Spleen (tissue), 11 donors: ENCODE data around the gene CEP57. TPM values are rescaled to one million over a fixed set of nuclear protein-coding genes. Genes with fewer than 3 reads are reported as not detected.

Source experiments
- DNase-seq: peaks from one replicate; pipeline ENCODE4 v3.0.0-alpha.2; 2020
- H3K27ac ChIP-seq, 8 donors: fragments of 200-600 bp; sonication (generic) in 7 of 8; 1 replicate in 4 of 8; 2 replicates in 4 of 8; pipeline versions ENCODE4 v1.5.0 to v1.8.0; 2016 to 2021; ENCODE audit warnings: inconsistent platforms in 4 of 8, mild to moderate bottlenecking in 4 of 8, moderate library complexity in 1 of 8
- H3K27me3 ChIP-seq, 7 donors: fragments of 200-600 bp; sonication (generic) in 6 of 7; replicated peaks in 1 of 7; 1 replicate in 4 of 7; 2 replicates in 3 of 7; pipeline versions ENCODE4 v1.5.0 to v1.8.0; 2016 to 2021; ENCODE audit warnings: inconsistent platforms in 3 of 7, mild to moderate bottlenecking in 1 of 7
- H3K36me3 ChIP-seq, 6 donors: fragments of 200-600 bp; sonication (generic) in 5 of 6; 1 replicate in 4 of 6; 2 replicates in 2 of 6; pipeline versions ENCODE4 v1.5.0 to v1.8.0; 2016 to 2021; ENCODE audit warnings: inconsistent platforms in 2 of 6
- H3K4me1 ChIP-seq, 6 donors: fragments of 200-600 bp; sonication (generic) in 5 of 6; 1 replicate in 3 of 6; 2 replicates in 3 of 6; pipeline versions ENCODE4 v1.5.0 to v1.8.0; 2016 to 2021; ENCODE audit warnings: inconsistent platforms in 3 of 6
- H3K4me3 ChIP-seq, 8 donors: fragments of 200-600 bp; sonication (generic) in 7 of 8; 1 replicate in 4 of 8; 2 replicates in 4 of 8; pipeline versions ENCODE4 v1.5.0 to v1.8.0; 2016 to 2021; ENCODE audit warnings: inconsistent platforms in 4 of 8, mild to moderate bottlenecking in 4 of 8, moderate library complexity in 2 of 8
- H3K9me3 ChIP-seq, 8 donors: fragments of 200-600 bp; sonication (generic) in 7 of 8; 1 replicate in 4 of 8; 2 replicates in 4 of 8; pipeline versions ENCODE4 v1.5.0 to v1.8.0; 2016 to 2021; ENCODE audit warnings: inconsistent platforms in 4 of 8
- CTCF ChIP-seq, 11 experiments: fragments of 200-600 bp in 7 of 11; fragments of 450-650 bp in 4 of 11; sonication (generic) in 4 of 11; IDR thresholded peaks in 8 of 11; conservative IDR thresholded peaks in 3 of 11; 1 replicate in 7 of 11; 2 replicates in 4 of 11; pipeline versions ENCODE4 v1.4.0 to v1.8.0; 2016 to 2021; ENCODE audit warnings: antibody characterized with exemption in 11 of 11, inconsistent platforms in 4 of 11, mild to moderate bottlenecking in 1 of 11
- POLR2A ChIP-seq, 3 donors: fragments of 450-650 bp; IDR thresholded peaks; one replicate each; pipeline ENCODE4 v1.5.1; 2017; ENCODE audit warnings: antibody characterized with exemption in 3 of 3, mild to moderate bottlenecking in 1 of 3
- POLR2AphosphoS5 ChIP-seq, 3 donors: sonication (generic); formaldehyde crosslinking; IDR thresholded peaks; one replicate each; pipeline ENCODE4 v1.5.1; 2017; ENCODE audit warnings: antibody characterized with exemption in 3 of 3
- WGBS, 5 donors: extraction: QIAGEN DNeasy Blood & Tissue Kit in 3 of 5; methylation state at CpG; one replicate each; pipeline versions ENCODE4 v1.1.5 to v1.1.7; 2013 to 2018; 5-methylcytosine and 5-hydroxymethylcytosine counted together
- intact Hi-C: fragments of 100-400 bp; cut with DNase I; formaldehyde crosslinking; loops from one replicate; pipeline ENCODE4 v1.15.0; 2023; ENCODE audit warnings: low total_unique reads
- polyA plus RNA-seq, 3 donors: library from polyadenylated mRNA; stranded (reverse); fragments of 200-250 nt; gene quantifications; one replicate each; pipeline ENCODE4 v1.2.1, GENCODE V29; 2013
- total RNA-seq, 7 donors: library from RNA; depleted of rRNA in 3 of 7; stranded (reverse); fragments of >200 nt in 3 of 7; fragmentation: NEBNext Ultra II Directional in 4 of 7; extraction: Animal tissue kit (Norgen Biotek cat#: 25700) in 4 of 7; gene quantifications; one replicate each; pipeline versions ENCODE4 v1.1.0 to v1.2.1, GENCODE V29; 2016 to 2021
- donor health status: healthy with polysubstance abuse.
- donor health status: DM: no; HTN: no; CAD: no; lungs with moderate emphysema.
- donor health status: DM: no; HTN: no; CAD: no.
- donor health status: Bipolar disorder and iron deficiency.
- donor health status: healthy.
- donor health status: DM: no; HTN: no; CAD: no.
- donor health status: DM: yes; HTN: yes; CAD: no.

Gene CEP57
- total and polyA plus RNA-seq, 10 donors: 19.2 to 50.4 (median 41.1) TPM

GRCh38 chr11:95831198-95831883 is 41.0 kb downstream of the CEP57 start:
- no peaks in the 10 kb centered on the region for H3K27me3 ChIP-seq
- no peaks in the 10 kb centered on the region for H3K9me3 ChIP-seq
- peaks cover 0 to 97% (median 60%) of the 10 kb centered on the region in 6 donors for H3K36me3 ChIP-seq
- no peak for DNase-seq
- 85 to 93% (median 89%) methylated on average over 2 of the region's 2 CpGs for WGBS, 5 donors
- no peak overlapping the region for H3K4me3 ChIP-seq
- intact Hi-C loops: loop anchor here (10.0 kb wide), 1 partner anchor 523 kb away; no protein-coding TSS in a partner anchor
- no peak overlapping the region for H3K27ac ChIP-seq
- peaks cover 0 to 6% (median 0%) of the 10 kb centered on the region in 6 donors for H3K4me1 ChIP-seq
- no peak for TF ChIP-seq POLR2AphosphoS5 (IDR thresholded peaks at IDR 0.05)
- TF ChIP-seq CTCF (IDR thresholded peaks at IDR 0.05 in 8 of 11, conservative IDR thresholded peaks at IDR 0.05 in 3 of 11): no peak
- no peak for TF ChIP-seq POLR2A (IDR thresholded peaks at IDR 0.05)

GRCh38 chr11:95832763-95833162 is 42.5 kb downstream of the CEP57 start:
- 83 to 92% (median 88%) methylated on average over 3 of the region's 3 CpGs for WGBS, 5 donors
- H3K4me3 ChIP-seq: no peak overlapping the region
- no peak for DNase-seq
- no peaks in the 10 kb centered on the region for H3K27me3 ChIP-seq
- intact Hi-C loops: loop anchor here (10.0 kb wide), 1 partner anchor 522 kb away; no protein-coding TSS in a partner anchor
- H3K9me3 ChIP-seq: no peaks in the 10 kb centered on the region
- TF ChIP-seq POLR2A (IDR thresholded peaks at IDR 0.05): no peak
- TF ChIP-seq CTCF (IDR thresholded peaks at IDR 0.05 in 8 of 11, conservative IDR thresholded peaks at IDR 0.05 in 3 of 11): no peak
- TF ChIP-seq POLR2AphosphoS5 (IDR thresholded peaks at IDR 0.05): no peak
- no peak overlapping the region for H3K27ac ChIP-seq
- H3K36me3 ChIP-seq: peaks cover 0 to 100% (median 63%) of the 10 kb centered on the region in 6 donors
- peaks cover 0 to 6% (median 0%) of the 10 kb centered on the region in 6 donors for H3K4me1 ChIP-seq

GRCh38 chr11:95833378-95833777 is 43.1 kb downstream of the CEP57 start:
- Histone ChIP-seq H3K4me3 (no peak overlapping the region), H3K36me3 (peaks cover 0 to 100% (median 68%) of the 10 kb centered on the region in 6 donors), H3K27ac (no peak overlapping the region), H3K4me1 (peaks cover 0 to 6% (median 0%) of the 10 kb centered on the region in 6 donors), H3K9me3 (no peaks in the 10 kb centered on the region), H3K27me3 (no peaks in the 10 kb centered on the region)
- no peak for DNase-seq
- TF ChIP-seq POLR2A (IDR thresholded peaks at IDR 0.05) (no peak), POLR2AphosphoS5 (IDR thresholded peaks at IDR 0.05) (no peak), CTCF (IDR thresholded peaks at IDR 0.05 in 8 of 11, conservative IDR thresholded peaks at IDR 0.05 in 3 of 11) (no peak)
- intact Hi-C loops: loop anchor here (10.0 kb wide), 1 partner anchor 521 kb away; no protein-coding TSS in a partner anchor
- 2 to 95% (median 54%) methylated on average over 1 of the region's 1 CpG for WGBS, 5 donors

- Histone ChIP-seq H3K4me3 (no peak overlapping the region), H3K27ac (no peak overlapping the region), H3K4me1 (peaks cover 0 to 6% (median 0%) of the 10 kb centered on the region in 6 donors), H3K27me3 (no peaks in the 10 kb centered on the region), H3K36me3 (peaks cover 0 to 98% (median 57%) of the 10 kb centered on the region in 6 donors), H3K9me3 (no peaks in the 10 kb centered on the region)
- no peak for TF ChIP-seq POLR2AphosphoS5 (IDR thresholded peaks at IDR 0.05)
- TF ChIP-seq POLR2A (IDR thresholded peaks at IDR 0.05): no peak
- TF ChIP-seq CTCF (IDR thresholded peaks at IDR 0.05 in 8 of 11, conservative IDR thresholded peaks at IDR 0.05 in 3 of 11): no peak
- 59 to 90% (median 76%) methylated on average over 3 of the region's 3 CpGs for WGBS, 5 donors
- DNase-seq: no peak
- intact Hi-C loops: loop anchor here (10.0 kb wide), 1 partner anchor 519 kb away; no protein-coding TSS in a partner anchor
Observed at GRCh38 chr11:95835351-95835750, 45.1 kb downstream of the CEP57 start.
